NAMALWA (cell line): ENCODE data around the gene EZH2.

Source experiments
- DNase-seq: peaks from one replicate; pipeline ENCODE4 v3.0.0-alpha.2; 2015; ENCODE audit warnings: low spot score

EZH2 gene

DNA sequence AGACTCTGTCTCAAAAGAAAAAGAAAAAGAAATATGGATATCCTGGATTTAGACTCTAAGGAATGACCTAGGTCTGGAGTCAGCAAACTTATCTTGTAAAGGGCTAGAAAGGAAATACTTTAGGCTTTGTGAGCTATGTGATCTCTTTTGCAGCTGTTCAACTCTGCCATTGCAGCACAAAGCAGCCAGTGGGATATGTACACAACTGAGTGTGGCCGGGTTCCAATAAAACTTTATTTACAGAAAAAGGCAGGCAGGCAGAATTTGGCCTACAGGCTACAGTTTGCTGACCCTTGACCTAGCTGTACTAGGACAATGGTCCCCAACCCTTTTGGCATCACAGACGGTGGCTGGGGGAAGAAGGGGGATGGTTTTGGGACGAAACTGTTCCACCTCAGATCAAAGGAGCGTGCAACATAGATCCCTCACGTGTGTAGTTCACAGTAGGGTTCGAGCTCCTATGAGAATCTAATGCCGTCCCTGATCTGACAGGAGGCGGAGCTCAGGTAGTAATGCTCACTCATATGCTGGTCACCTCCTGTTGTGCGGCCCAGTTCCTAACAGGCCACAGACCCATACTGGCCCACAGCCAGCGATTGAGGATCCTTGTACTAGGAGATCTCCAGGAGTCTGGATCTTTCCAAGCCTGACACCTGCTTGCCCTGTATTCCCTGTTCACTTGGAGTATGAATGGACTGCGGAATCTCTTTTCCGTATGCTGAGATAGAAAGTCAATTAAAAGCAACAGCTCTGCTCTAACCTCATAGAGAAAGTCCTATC lies 122.4 kb downstream of the EZH2 start:
- no peak for DNase-seq
